Heart left ventricle (tissue), 13 donors: ENCODE results near the gene SUPT5H.

ENCODE experiments used
- CTCF ChIP-seq, 12 donors: fragments of 200-600 bp; sonication (generic) in 4 of 12; IDR thresholded peaks; one replicate each; pipeline versions ENCODE4 v1.5.0 to v1.8.0; 2018 to 2022; ENCODE audit warnings: antibody characterized with exemption in 12 of 12, mild to moderate bottlenecking in 5 of 12
- POLR2A ChIP-seq, 2 donors: fragments of 450-650 bp; IDR thresholded peaks; one replicate each; pipeline ENCODE4 v1.6.1; 2017; ENCODE audit warnings: antibody characterized with exemption in 2 of 2, mild to moderate bottlenecking in 2 of 2, moderate library complexity in 2 of 2
- donor health status: ischemic (EF 13 %, LVEDD 7.1; RV severe dilation, severe dysfunction).
- donor health status: DM: no; HTN: yes; CAD: no.
- donor health status: DM: no; HTN: no; CAD: no.
- donor health status: ischemic (EF 25% LVEDD 6.9; RV normal size, moderate dysfunction).
- donor health status: ischemic (EF 25% LVEDD 5.7; RV mildly dilated, moderate dysfunction).
- donor health status: ischemic (EF 35%, LVEDD 5.7; RV mildly dilated, moderate dysfunction).
- donor health status: nonischemic (EF 11% LVEDD 7.7; RV severe dilation, severe dysfunction).
- donor health status: DM: yes; HTN: yes; CAD: no.
- donor health status: PGD.
- donor health status: ischemic (EF 29% LVEDD 5.4; RV normal size, mild dysfunction).
- donor health status: nonischemic (EF 23%, LVEDD 6.1; RV moderate dilation, normal function).

- TF ChIP-seq CTCF (IDR thresholded peaks at IDR 0.05), result no peak
- TF ChIP-seq POLR2A (IDR thresholded peaks at IDR 0.05), result no peak
Measured at GRCh38 chr19:39438270-39438934, 7.0 kb upstream of the SUPT5H start.
